Kidney (tissue), 22 donors: ENCODE data around the gene SNAP29. TPM values are rescaled to one million over a fixed set of nuclear protein-coding genes. Genes with fewer than 3 reads are reported as not detected.

ENCODE experiments used
- DNase-seq, 5 donors: peaks; one replicate each; pipeline ENCODE4 v3.0.0-alpha.2; 2013 to 2020
- FAIRE-seq: peaks from 2 replicates; lab custom pipeline; 2012; peaks lifted over from hg19 to GRCh38; lab: Jason Lieb, UNC
- H3K27ac ChIP-seq, 2 donors: one replicate each; pipeline ENCODE4 v1.7.0; 2013; ENCODE audit warnings: low read depth in 2 of 2, low read length in 2 of 2, inconsistent platforms in 1 of 2
- H3K27me3 ChIP-seq: one replicate; pipeline ENCODE4 v1.7.1; 2013; ENCODE audit warnings: low read length, inconsistent platforms; ENCODE audit not compliant: control insufficient read depth, insufficient read depth
- H3K36me3 ChIP-seq, 3 donors: one replicate each; pipeline versions ENCODE4 v1.7.0 to v1.7.1; 2013; ENCODE audit warnings: low read length in 3 of 3, control low read depth in 1 of 3, inconsistent platforms in 1 of 3; ENCODE audit not compliant: insufficient read depth in 3 of 3, control insufficient read depth in 2 of 3
- H3K4me1 ChIP-seq, 3 donors: one replicate each; pipeline versions ENCODE4 v1.7.0 to v1.7.1; 2013; ENCODE audit warnings: low read length in 3 of 3, inconsistent platforms in 1 of 3, low read depth in 1 of 3; ENCODE audit not compliant: control insufficient read depth in 2 of 3, insufficient read depth in 2 of 3
- H3K4me3 ChIP-seq, 3 donors: one replicate each; pipeline versions ENCODE4 v1.7.0 to v1.8.1; 2013; ENCODE audit warnings: low read length in 3 of 3, control low read depth in 1 of 3, inconsistent platforms in 1 of 3
- H3K9ac ChIP-seq, 3 donors: one replicate each; pipeline versions ENCODE4 v1.7.0 to v1.7.1; 2013; ENCODE audit warnings: low read length in 3 of 3, control low read depth in 1 of 3, inconsistent platforms in 1 of 3
- H3K9me3 ChIP-seq, 3 donors: one replicate each; pipeline versions ENCODE4 v1.7.0 to v1.7.1; 2013; ENCODE audit warnings: low read length in 3 of 3, control low read depth in 1 of 3, inconsistent platforms in 1 of 3; ENCODE audit not compliant: control insufficient read depth in 2 of 3, insufficient read depth in 1 of 3
- CTCF ChIP-seq: IDR thresholded peaks from 3 replicates; pipeline ENCODE4 v1.5.1; 2012; ENCODE audit warnings: mild to moderate bottlenecking, moderate library complexity, borderline replicate concordance; ENCODE audit not compliant: insufficient read depth; ENCODE audit errors: extremely low read depth
- intact Hi-C: fragments of 100-400 bp; cut with DNase I; formaldehyde crosslinking; loops from one replicate; pipeline ENCODE4 v1.11.1; 2022
- long read RNA-seq, 10 donors: library from polyadenylated mRNA in 1 of 10; unstranded in 1 of 10; transcript quantifications; one replicate each; pipeline ENCODE4 v2.0.0 and lab custom pipeline, GENCODE V29; 2021 to 2026
- polyA plus RNA-seq: library from polyadenylated mRNA; stranded (reverse); fragments of 350-450 nt; fragmentation: Illumina TruSeq; extraction: RNeasy Lipid Tissue Mini Kit (QIAGEN cat#74804); gene quantifications from one replicate; pipeline ENCODE4 v1.2.3, GENCODE V29; 2014; ENCODE audit warnings: low read depth, low replicate concordance; ENCODE audit not compliant: insufficient read depth
- total RNA-seq: library from RNA; stranded (reverse); fragmentation: NEBNext Ultra II Directional; extraction: Animal tissue kit (Norgen Biotek cat#: 25700); gene quantifications from one replicate; pipeline ENCODE4 v1.2.1, GENCODE V29; 2021
- donor health status: control.
- donor health status: control.
- donor health status: control.
- donor health status: control.
- donor health status: control.
- donor health status: DM: yes; HTN: yes; CAD: no.
- donor health status: Normal renal cell carcinoma (clear cell type).

SNAP29 gene
- total RNA-seq (25.4 TPM), polyA plus RNA-seq (26.8 TPM)
- long read RNA-seq, donor 1, full-length matches to known transcripts: 14 of 19 reads
- long read RNA-seq, donor 1, partial matches to known transcripts: 5 of 19 reads
- long read RNA-seq, donor 1, other reads (novel, unspliced or antisense): 0 of 19 reads
- long read RNA-seq, donor 2, full-length matches to known transcripts: 16 of 24 reads
- long read RNA-seq, donor 2, partial matches to known transcripts: 8 of 24 reads
- long read RNA-seq, donor 2, other reads (novel, unspliced or antisense): 0 of 24 reads
- long read RNA-seq, donor 3, full-length matches to known transcripts: 14 of 14 reads
- long read RNA-seq, donor 3, partial matches to known transcripts: 0 of 14 reads
- long read RNA-seq, donor 3, other reads (novel, unspliced or antisense): 0 of 14 reads
- long read RNA-seq, donor 4, full-length matches to known transcripts: 15 of 15 reads
- long read RNA-seq, donor 4, partial matches to known transcripts: 0 of 15 reads
- long read RNA-seq, donor 4, other reads (novel, unspliced or antisense): 0 of 15 reads
- long read RNA-seq, donor 5: 0 reads
- long read RNA-seq, donor 6, full-length matches to known transcripts: 11 of 19 reads
- long read RNA-seq, donor 6, partial matches to known transcripts: 8 of 19 reads
- long read RNA-seq, donor 6, other reads (novel, unspliced or antisense): 0 of 19 reads
- long read RNA-seq, donor 7, full-length matches to known transcripts: 26 of 42 reads
- long read RNA-seq, donor 7, partial matches to known transcripts: 12 of 42 reads
- long read RNA-seq, donor 7, other reads (novel, unspliced or antisense): 4 of 42 reads
- long read RNA-seq, donor 8, full-length matches to known transcripts: 10 of 10 reads
- long read RNA-seq, donor 8, partial matches to known transcripts: 0 of 10 reads
- long read RNA-seq, donor 8, other reads (novel, unspliced or antisense): 0 of 10 reads
- long read RNA-seq, donor 9, full-length matches to known transcripts: 5 of 5 reads
- long read RNA-seq, donor 9, partial matches to known transcripts: 0 of 5 reads
- long read RNA-seq, donor 9, other reads (novel, unspliced or antisense): 0 of 5 reads
- long read RNA-seq, donor 10, full-length matches to known transcripts: 12 of 12 reads
- long read RNA-seq, donor 10, partial matches to known transcripts: 0 of 12 reads
- long read RNA-seq, donor 10, other reads (novel, unspliced or antisense): 0 of 12 reads

- Histone ChIP-seq H3K27ac (peak within 1 kb of the TSS; percentile 84 to 86), H3K36me3 (no peaks in the 10 kb centered on the region), H3K27me3 (no peaks in the 10 kb centered on the region), H3K4me1 (peaks cover 0 to 19% (median 12%) of the 10 kb centered on the region in 3 donors), H3K4me3 (peak within 1 kb of the TSS; percentile 74 to 88 (median 84)), H3K9me3 (no peaks in the 10 kb centered on the region), H3K9ac (peak within 1 kb of the TSS; percentile 45 to 85 (median 64))
- FAIRE-seq (no peak), DNase-seq (peak; percentile 98 to 100 (median 99))
- intact Hi-C loops: no loop called here
- peak; percentile 2 for TF ChIP-seq CTCF
These were observed at the start of gene SNAP29, which contains the start of gene PI4KA for GRCh38 chr22:20858615-20859416. Gene SNAP29, plus strand, starts transcription at chr22:20859007. Its CDS starts 104 bp downstream, at chr22:20859111. Gene PI4KA, minus strand, starts transcription at chr22:20858811. Its CDS starts 86 bp downstream, at chr22:20858725.

GRCh38 chr22:20809538-20810185 lies 49.1 kb upstream of the SNAP29 start:
- peaks cover 7 to 33% (median 28%) of the 10 kb centered on the region in 3 donors for H3K36me3 ChIP-seq
- H3K9ac ChIP-seq: no peak overlapping the region
- no peak for DNase-seq
- no peaks in the 10 kb centered on the region for H3K27me3 ChIP-seq
- no peak overlapping the region for H3K4me3 ChIP-seq
- no peak for FAIRE-seq
- intact Hi-C loops: no loop called here
- H3K9me3 ChIP-seq: no peaks in the 10 kb centered on the region
- H3K27ac ChIP-seq: no peak overlapping the region
- H3K4me1 ChIP-seq: no peaks in the 10 kb centered on the region
- TF ChIP-seq CTCF: no peak

- peaks cover 7 to 28% (median 27%) of the 10 kb centered on the region in 3 donors for H3K36me3 ChIP-seq
- no peaks in the 10 kb centered on the region for H3K9me3 ChIP-seq
- H3K27ac ChIP-seq: no peak overlapping the region
- no peaks in the 10 kb centered on the region for H3K27me3 ChIP-seq
- no peak overlapping the region for H3K4me3 ChIP-seq
- TF ChIP-seq CTCF: no peak
- DNase-seq (no peak), FAIRE-seq (no peak)
- H3K4me1 ChIP-seq: no peaks in the 10 kb centered on the region
- intact Hi-C loops: no loop called here
- no peak overlapping the region for H3K9ac ChIP-seq
These were observed 48.2 kb upstream of the SNAP29 start for GRCh38 chr22:20810645-20811044.
